Measurements from ENCODE around the gene CMPK2. TPM values are rescaled to one million over a fixed set of nuclear protein-coding genes. Genes with fewer than 3 reads are reported as not detected.

The CMPK2 gene
- total RNA-seq, 4 donors from 2014 or later: 3.8 to 15.3 (median 6.3) TPM

- H3K27ac ChIP-seq: no peak overlapping the region
- H3K36me3 ChIP-seq: no peaks in the 10 kb centered on the region
- no peaks in the 10 kb centered on the region for H3K27me3 ChIP-seq
- no peak for DNase-seq
- TF ChIP-seq POLR2A (IDR thresholded peaks at IDR 0.05) (no peak), CTCF (IDR thresholded peaks at IDR 0.05) (no peak)
- no peak overlapping the region for H3K4me3 ChIP-seq (replicated peaks in 1 of 3)
- WGBS, 2 donors: 95 to 96% methylated on average over 3 of the region's 3 CpGs
- H3K9me3 ChIP-seq: no peaks in the 10 kb centered on the region
- H3K4me1 ChIP-seq: peaks cover 0 to 6% of the 10 kb centered on the region in 2 donors
- intact Hi-C loops (cut with DNase I): no loop called here
Observed at GRCh38 chr2:6874032-6874431, 8.3 kb upstream of the CMPK2 start.

GRCh38 chr2:6872394-6872793 is 6.7 kb upstream of the CMPK2 start:
- 95 to 96% methylated on average over 2 of the region's 2 CpGs for WGBS, 2 donors
- Histone ChIP-seq H3K36me3 (no peaks in the 10 kb centered on the region), H3K9me3 (no peaks in the 10 kb centered on the region), H3K4me1 (no peaks in the 10 kb centered on the region), H3K27ac (no peak overlapping the region), H3K27me3 (no peaks in the 10 kb centered on the region), H3K4me3 (replicated peaks in 1 of 3) (no peak overlapping the region)
- DNase-seq: no peak
- TF ChIP-seq CTCF (IDR thresholded peaks at IDR 0.05) (no peak), POLR2A (IDR thresholded peaks at IDR 0.05) (no peak)
- intact Hi-C loops (cut with DNase I): no loop called here

GRCh38 chr2:6866982-6867381 is 1.3 kb upstream of the CMPK2 start:
- peaks cover 3 to 13% of the 10 kb centered on the region in 2 donors for H3K4me1 ChIP-seq
- intact Hi-C loops (cut with DNase I): no loop called here
- no peaks in the 10 kb centered on the region for H3K36me3 ChIP-seq
- no peak overlapping the region for H3K4me3 ChIP-seq (replicated peaks in 1 of 3)
- H3K27ac ChIP-seq: no peak overlapping the region
- H3K27me3 ChIP-seq: no peaks in the 10 kb centered on the region
- TF ChIP-seq POLR2A (IDR thresholded peaks at IDR 0.05) (no peak), CTCF (IDR thresholded peaks at IDR 0.05) (no peak)
- DNase-seq: no peak
- WGBS, 2 donors: 88 to 91% methylated on average over 7 of the region's 7 CpGs
- no peaks in the 10 kb centered on the region for H3K9me3 ChIP-seq

- Histone ChIP-seq H3K36me3 (no peaks in the 10 kb centered on the region), H3K27ac (peak overlapping the region in 2 of 3 donors; percentile 50 to 72), H3K9me3 (no peaks in the 10 kb centered on the region), H3K27me3 (no peaks in the 10 kb centered on the region), H3K4me1 (peaks cover 3 to 13% of the 10 kb centered on the region in 2 donors), H3K4me3 (replicated peaks in 1 of 3) (peak overlapping the region in 2 of 3 donors; percentile 53 to 67)
- no peak for TF ChIP-seq POLR2A (IDR thresholded peaks at IDR 0.05)
- peak in 5 of 6 experiments; percentile 10 to 59 (median 40) for TF ChIP-seq CTCF (IDR thresholded peaks at IDR 0.05)
- intact Hi-C loops (cut with DNase I): no loop called here
- peak; percentile 49 to 59 for DNase-seq
- WGBS, 2 donors: 8 to 9% methylated on average over 9 of the region's 9 CpGs
Observed at GRCh38 chr2:6866275-6866671, 566 bp upstream of the CMPK2 start.

- no peaks in the 10 kb centered on the region for H3K9me3 ChIP-seq
- peaks cover 0 to 4% of the 10 kb centered on the region in 2 donors for H3K36me3 ChIP-seq
- H3K27ac ChIP-seq: peak overlapping the region in 1 of 3 donors; percentile 50
- 13 to 32% methylated on average over 3 to 13 of the region's 37 CpGs for WGBS, 2 donors
- H3K4me1 ChIP-seq: peaks cover 3 to 13% of the 10 kb centered on the region in 2 donors
- intact Hi-C loops (cut with DNase I): no loop called here
- TF ChIP-seq POLR2A (IDR thresholded peaks at IDR 0.05): no peak
- no peak for TF ChIP-seq CTCF (IDR thresholded peaks at IDR 0.05)
- H3K4me3 ChIP-seq (replicated peaks in 1 of 3): peak overlapping the region; percentile 53 to 87 (median 67)
- peak in 1 of 2 donors; percentile 31 for DNase-seq
- H3K27me3 ChIP-seq: no peaks in the 10 kb centered on the region
Observed at GRCh38 chr2:6864923-6865345, 773 bp downstream of the CMPK2 start.
